Activated CD4-positive, alpha-beta T cell treated with anti-CD3 and anti-CD28 coated beads, Interleukin-2, amount 50 U/mL, for 1 hour (primary cell): ENCODE measurements around the gene AGTR1.
"Not testable (repeated sequence)": the region's sequence is repeated elsewhere in the genome, so short reads cannot be mapped to it uniquely, and the experiment has no call there.

Experiments
- DNase-seq: peaks from one replicate; pipeline ENCODE4 v3.0.0-alpha.2; 2020

Gene AGTR1

GRCh38 chr3:148718982-148719862 is 21.5 kb downstream of the AGTR1 start:
- DNase-seq, result no peak

DNA sequence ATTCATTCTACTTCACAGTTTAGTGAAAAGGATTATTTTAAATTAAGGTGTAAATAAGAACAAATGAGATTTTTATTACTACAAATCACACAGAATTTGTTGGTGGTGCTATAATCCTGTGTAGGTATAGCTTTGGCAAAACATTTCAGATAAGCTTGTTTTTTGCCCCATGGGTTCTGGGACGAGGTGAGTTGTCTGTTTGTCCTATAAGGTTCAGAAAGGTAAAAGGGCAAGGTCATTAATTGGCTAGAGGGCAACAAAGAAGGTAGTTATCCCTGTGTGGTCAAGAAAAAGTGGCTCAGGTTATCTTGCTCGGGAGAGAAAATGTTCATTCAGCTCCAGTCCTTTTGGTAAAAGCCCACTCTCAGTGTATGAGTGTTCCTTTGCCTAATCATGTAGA is 23.2 kb downstream of the AGTR1 start:
- DNase-seq, result no peak

DNA sequence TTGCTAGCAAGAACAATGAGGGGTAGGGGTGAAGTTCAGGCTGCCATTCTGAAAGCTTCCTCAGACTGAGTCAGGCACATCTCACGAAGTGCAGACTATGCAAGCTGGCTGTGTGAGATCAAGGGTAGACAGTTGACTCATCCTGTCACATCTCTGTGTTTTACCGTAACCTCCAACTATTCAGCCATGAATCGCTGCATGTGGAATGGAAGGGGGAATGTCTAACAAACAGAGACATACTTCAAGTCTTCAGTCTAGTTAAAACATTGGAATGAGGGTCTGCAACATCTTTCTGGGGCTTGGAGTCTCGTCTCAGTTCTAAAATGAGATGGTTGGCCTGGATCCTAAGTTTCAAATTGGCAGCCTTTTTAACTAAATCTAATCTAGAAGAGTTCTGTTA is 25.9 kb downstream of the AGTR1 start:
- DNase-seq, result no peak

GRCh38 chr3:148727231-148727630 is 29.5 kb downstream of the AGTR1 start:
- DNase-seq, result no peak

- no peak for DNase-seq
These were observed 31.1 kb downstream of the AGTR1 start for GRCh38 chr3:148728753-148729152.

GRCh38 chr3:148729476-148730055 is 31.9 kb downstream of the AGTR1 start:
- DNase-seq, result no peak

DNA sequence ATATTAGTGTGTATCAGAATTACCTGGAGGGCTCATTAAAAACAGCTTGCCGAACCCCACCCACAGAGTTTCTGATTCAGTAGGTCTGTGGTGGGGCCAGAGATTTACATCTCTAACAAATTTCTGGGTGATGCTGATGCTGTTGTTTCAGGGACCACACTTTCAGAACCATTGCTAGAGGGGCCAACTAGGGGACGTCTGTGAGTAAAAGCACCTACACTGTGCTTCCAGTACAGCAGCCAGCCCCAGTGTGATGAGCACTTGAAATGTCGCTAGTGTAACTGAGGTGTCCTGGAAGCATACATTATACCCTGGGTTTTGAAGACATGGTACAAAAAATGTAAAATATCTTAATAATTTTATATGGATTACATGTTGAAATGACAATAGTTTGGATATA is 33.0 kb downstream of the AGTR1 start:
- DNase-seq, result no peak

GRCh38 chr3:148735597-148735996 is 37.9 kb downstream of the AGTR1 start:
- no peak for DNase-seq

GRCh38 chr3:148736086-148736485 is 38.4 kb downstream of the AGTR1 start:
- no peak for DNase-seq

GRCh38 chr3:148737104-148737530 is 39.4 kb downstream of the AGTR1 start:
- DNase-seq, result no peak

DNA sequence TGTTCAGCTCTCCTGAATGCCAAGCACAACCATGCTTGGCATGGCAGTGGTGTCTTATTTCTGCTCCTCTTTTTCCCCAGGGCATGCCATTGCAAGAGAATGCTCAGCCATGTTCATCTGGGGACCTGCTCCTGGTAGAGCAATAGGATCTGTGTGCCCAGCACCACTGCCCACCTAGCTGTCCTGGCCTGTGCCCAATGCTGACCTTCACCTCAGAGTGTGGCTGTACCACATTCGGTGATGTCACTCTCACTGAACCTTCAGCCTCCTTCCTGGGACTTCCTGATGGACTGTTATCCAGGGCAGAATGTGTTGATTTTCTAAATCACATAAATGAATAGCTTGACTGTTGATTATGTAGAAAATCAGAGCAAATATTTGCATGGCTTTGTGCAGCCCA is 42.0 kb downstream of the AGTR1 start:
- no peak for DNase-seq

- no peak for DNase-seq
These were observed 42.6 kb downstream of the AGTR1 start for GRCh38 chr3:148740291-148740690.

DNA sequence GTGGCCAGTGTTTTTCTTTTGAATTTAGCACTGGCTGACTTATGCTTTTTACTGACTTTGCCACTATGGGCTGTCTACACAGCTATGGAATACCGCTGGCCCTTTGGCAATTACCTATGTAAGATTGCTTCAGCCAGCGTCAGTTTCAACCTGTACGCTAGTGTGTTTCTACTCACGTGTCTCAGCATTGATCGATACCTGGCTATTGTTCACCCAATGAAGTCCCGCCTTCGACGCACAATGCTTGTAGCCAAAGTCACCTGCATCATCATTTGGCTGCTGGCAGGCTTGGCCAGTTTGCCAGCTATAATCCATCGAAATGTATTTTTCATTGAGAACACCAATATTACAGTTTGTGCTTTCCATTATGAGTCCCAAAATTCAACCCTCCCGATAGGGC is 43.5 kb downstream of the AGTR1 start:
- DNase-seq, result no peak

- DNase-seq, result no peak
These were observed 44.4 kb downstream of the AGTR1 start for GRCh38 chr3:148742118-148742517.

DNA sequence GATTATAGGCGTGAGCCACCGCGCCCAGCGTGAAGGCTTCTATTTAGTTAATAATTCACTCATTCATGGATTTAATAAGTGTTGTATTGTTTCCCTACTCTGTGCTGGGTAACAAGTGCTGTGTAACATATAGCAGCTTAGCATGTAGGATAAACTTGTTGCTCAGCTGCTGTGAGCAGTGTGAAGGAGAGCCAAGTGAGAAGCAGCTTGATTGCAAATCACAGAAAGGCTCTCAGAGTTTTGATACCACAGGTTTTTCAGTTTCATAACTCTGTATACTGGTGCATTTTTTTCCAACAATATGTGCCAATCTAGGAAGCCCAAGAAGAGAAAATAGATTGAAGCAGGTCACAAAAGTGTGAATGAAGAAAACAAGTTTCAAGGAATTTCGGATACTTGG is 48.4 kb downstream of the AGTR1 start:
- DNase-seq, result no peak

DNA sequence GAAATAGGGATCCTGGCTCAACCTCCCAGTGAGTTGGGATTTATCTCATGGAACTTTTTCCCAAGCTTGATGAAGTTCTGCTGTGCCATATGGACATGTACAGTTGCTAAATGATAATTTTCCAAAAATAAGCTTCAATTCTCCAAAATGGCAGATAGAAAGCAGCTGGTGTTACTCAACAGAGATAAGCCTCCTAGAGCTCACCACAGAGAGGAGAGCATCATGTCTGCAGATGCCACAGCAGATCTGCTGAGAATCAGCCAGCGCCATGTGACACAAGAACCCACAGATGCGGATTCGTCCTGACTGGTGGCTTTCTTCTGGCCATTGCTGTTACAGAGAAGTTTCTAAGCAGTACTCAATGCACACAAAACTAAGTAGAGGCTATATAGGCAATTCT is 50.6 kb downstream of the AGTR1 start:
- no peak for DNase-seq

GRCh38 chr3:148750296-148750695 is 52.6 kb downstream of the AGTR1 start:
- DNase-seq, result no peak

DNA sequence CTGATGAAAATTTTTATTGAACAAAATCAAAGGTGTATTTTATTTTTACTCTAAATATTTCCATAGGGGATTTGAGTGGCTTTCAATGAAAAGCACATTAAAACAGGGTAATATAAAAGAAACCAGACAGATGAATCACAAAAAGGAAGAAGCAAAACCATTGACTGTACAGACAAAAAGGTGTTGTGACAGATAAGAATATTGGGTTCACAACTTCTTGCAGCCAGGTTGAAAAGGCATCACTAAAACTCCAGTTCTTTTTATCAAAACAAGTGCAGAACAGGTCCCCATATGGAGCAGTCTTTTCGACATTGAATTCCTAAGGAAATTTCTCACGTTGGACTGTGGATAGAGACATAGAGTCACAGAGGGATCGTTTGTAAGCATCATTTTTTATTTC is 53.8 kb downstream of the AGTR1 start:
- DNase-seq, result no peak

GRCh38 chr3:148753385-148753784 is 55.7 kb downstream of the AGTR1 start:
- DNase-seq, result not testable (repeated sequence)

DNA sequence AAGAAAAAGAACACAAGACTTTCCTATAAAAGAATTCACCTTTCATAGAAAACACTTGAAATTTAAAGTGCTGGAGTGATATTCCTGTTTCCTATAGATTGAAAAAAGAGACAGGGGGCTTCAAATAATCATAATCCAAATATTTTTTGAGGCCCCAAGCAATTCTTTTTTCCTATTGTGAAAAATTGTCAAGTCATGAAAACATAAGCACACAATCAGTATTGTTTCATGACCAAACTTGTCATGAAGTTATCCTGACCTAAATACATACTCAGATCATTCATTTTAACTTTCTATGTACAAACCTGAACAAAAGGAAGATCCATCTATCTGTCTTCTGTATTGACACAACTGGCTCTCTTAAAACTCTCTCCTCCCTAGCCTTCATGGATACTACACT is 57.9 kb downstream of the AGTR1 start:
- DNase-seq, result no peak

GRCh38 chr3:148756311-148756710 is 58.6 kb downstream of the AGTR1 start:
- DNase-seq, result no peak

GRCh38 chr3:148757238-148758215 is 59.8 kb downstream of the AGTR1 start:
- DNase-seq, result no peak

GRCh38 chr3:148758303-148758884 is 60.7 kb downstream of the AGTR1 start:
- no peak for DNase-seq
